Liver (tissue), 3 donors: ENCODE results near the gene PTPRN2.

ENCODE experiments used
- EGR1 ChIP-seq, 2 donors: IDR thresholded peaks; 2 replicates each; pipeline ENCODE4 v1.6.1; 2016 to 2018; ENCODE audit warnings: antibody characterized with exemption in 2 of 2, low read depth in 2 of 2
- FOXA1 ChIP-seq: IDR thresholded peaks from 2 replicates; pipeline ENCODE4 v1.6.1; 2016; ENCODE audit warnings: antibody characterized with exemption
- GABPA ChIP-seq, 2 donors: IDR thresholded peaks in 1 of 2; conservative IDR thresholded peaks in 1 of 2; 2 replicates each; pipeline ENCODE4 v1.6.1; 2016; ENCODE audit warnings: antibody characterized with exemption in 2 of 2, mild to moderate bottlenecking in 1 of 2, moderate library complexity in 1 of 2
- JUND ChIP-seq, 2 donors: IDR thresholded peaks; 2 replicates each; pipeline ENCODE4 v1.6.1; 2016; ENCODE audit warnings: antibody characterized with exemption in 2 of 2
- NR2F2 ChIP-seq: IDR thresholded peaks from 2 replicates; pipeline ENCODE4 v1.6.1; 2016; ENCODE audit warnings: antibody characterized with exemption
- RAD21 ChIP-seq, 2 donors: IDR thresholded peaks; 2 replicates each; pipeline ENCODE4 v1.6.1; 2016; ENCODE audit warnings: antibody characterized with exemption in 2 of 2, mild to moderate bottlenecking in 2 of 2
- RXRA ChIP-seq, 2 donors: IDR thresholded peaks; 2 replicates each; pipeline ENCODE4 v1.6.1; 2017 to 2018; ENCODE audit warnings: antibody characterized with exemption in 2 of 2, mild to moderate bottlenecking in 1 of 2
- TAF1 ChIP-seq: conservative IDR thresholded peaks from 2 replicates; pipeline ENCODE4 v1.6.1; 2016; ENCODE audit warnings: antibody characterized with exemption, mild to moderate bottlenecking
- YY1 ChIP-seq: IDR thresholded peaks from 2 replicates; pipeline ENCODE4 v1.6.1; 2016; ENCODE audit warnings: antibody characterized with exemption, mild to moderate bottlenecking
- TF ChIP-seq, protein P1 (sequence below): fragments of 150-350 bp; IDR thresholded peaks from 2 replicates; pipeline ENCODE4 v1.5.1; 2017; ENCODE audit warnings: improper control_type of control experiment, low read depth, low read length; ENCODE audit not compliant: missing input control
- TF ChIP-seq, protein P2 (sequence below): IDR thresholded peaks from 2 replicates; pipeline ENCODE4 v1.6.1; 2016; ENCODE audit warnings: antibody characterized with exemption, mild to moderate bottlenecking
- TF ChIP-seq, protein P3 (sequence below): IDR thresholded peaks from 2 replicates; pipeline ENCODE4 v1.6.1; 2016; ENCODE audit warnings: antibody characterized with exemption
- TF ChIP-seq, protein P4 (sequence below): IDR thresholded peaks from 2 replicates; pipeline ENCODE4 v1.6.1; 2016; ENCODE audit warnings: antibody characterized with exemption
- TF ChIP-seq, protein P5 (sequence below): IDR thresholded peaks from 2 replicates; pipeline ENCODE4 v1.6.1; 2016; ENCODE audit warnings: antibody characterized with exemption
- donor health status: healthy.
- donor health status: healthy.

DNA sequence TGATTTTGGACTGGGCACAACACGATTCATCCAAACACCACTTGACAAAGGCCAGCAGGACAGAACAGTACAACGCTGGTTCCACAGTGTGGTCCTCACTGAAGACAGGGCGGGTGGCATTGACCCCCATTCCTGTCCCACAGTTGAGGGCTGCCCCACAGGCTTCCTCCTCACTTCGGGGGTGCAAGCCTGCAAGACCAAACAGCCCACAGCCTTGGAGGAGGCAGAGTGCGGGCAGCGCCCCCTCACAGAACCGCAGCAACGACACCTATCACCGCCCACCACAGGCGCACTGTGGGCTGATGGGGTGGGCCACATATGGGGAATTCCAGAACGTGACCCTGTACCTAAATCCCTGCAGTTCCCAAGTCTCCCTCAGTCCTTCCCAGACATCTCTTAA is 70.6 kb downstream of the PTPRN2 start:
- TF ChIP-seq, protein P1, sequence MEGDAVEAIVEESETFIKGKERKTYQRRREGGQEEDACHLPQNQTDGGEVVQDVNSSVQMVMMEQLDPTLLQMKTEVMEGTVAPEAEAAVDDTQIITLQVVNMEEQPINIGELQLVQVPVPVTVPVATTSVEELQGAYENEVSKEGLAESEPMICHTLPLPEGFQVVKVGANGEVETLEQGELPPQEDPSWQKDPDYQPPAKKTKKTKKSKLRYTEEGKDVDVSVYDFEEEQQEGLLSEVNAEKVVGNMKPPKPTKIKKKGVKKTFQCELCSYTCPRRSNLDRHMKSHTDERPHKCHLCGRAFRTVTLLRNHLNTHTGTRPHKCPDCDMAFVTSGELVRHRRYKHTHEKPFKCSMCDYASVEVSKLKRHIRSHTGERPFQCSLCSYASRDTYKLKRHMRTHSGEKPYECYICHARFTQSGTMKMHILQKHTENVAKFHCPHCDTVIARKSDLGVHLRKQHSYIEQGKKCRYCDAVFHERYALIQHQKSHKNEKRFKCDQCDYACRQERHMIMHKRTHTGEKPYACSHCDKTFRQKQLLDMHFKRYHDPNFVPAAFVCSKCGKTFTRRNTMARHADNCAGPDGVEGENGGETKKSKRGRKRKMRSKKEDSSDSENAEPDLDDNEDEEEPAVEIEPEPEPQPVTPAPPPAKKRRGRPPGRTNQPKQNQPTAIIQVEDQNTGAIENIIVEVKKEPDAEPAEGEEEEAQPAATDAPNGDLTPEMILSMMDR: no peak
- TF ChIP-seq NR2F2 (no peak), RAD21 (IDR thresholded peaks at IDR 0.05) (no peak), FOXA1 (no peak), YY1 (no peak), TAF1 (no peak), RXRA (IDR thresholded peaks at IDR 0.05) (no peak), GABPA (IDR thresholded peaks at IDR 0.05 in 1 of 2, conservative IDR thresholded peaks at IDR 0.05 in 1 of 2) (no peak), EGR1 (IDR thresholded peaks at IDR 0.05; ENCODE audit: low read depth in 2 of 2) (no peak), JUND (IDR thresholded peaks at IDR 0.05) (no peak)
- TF ChIP-seq, protein P2, sequence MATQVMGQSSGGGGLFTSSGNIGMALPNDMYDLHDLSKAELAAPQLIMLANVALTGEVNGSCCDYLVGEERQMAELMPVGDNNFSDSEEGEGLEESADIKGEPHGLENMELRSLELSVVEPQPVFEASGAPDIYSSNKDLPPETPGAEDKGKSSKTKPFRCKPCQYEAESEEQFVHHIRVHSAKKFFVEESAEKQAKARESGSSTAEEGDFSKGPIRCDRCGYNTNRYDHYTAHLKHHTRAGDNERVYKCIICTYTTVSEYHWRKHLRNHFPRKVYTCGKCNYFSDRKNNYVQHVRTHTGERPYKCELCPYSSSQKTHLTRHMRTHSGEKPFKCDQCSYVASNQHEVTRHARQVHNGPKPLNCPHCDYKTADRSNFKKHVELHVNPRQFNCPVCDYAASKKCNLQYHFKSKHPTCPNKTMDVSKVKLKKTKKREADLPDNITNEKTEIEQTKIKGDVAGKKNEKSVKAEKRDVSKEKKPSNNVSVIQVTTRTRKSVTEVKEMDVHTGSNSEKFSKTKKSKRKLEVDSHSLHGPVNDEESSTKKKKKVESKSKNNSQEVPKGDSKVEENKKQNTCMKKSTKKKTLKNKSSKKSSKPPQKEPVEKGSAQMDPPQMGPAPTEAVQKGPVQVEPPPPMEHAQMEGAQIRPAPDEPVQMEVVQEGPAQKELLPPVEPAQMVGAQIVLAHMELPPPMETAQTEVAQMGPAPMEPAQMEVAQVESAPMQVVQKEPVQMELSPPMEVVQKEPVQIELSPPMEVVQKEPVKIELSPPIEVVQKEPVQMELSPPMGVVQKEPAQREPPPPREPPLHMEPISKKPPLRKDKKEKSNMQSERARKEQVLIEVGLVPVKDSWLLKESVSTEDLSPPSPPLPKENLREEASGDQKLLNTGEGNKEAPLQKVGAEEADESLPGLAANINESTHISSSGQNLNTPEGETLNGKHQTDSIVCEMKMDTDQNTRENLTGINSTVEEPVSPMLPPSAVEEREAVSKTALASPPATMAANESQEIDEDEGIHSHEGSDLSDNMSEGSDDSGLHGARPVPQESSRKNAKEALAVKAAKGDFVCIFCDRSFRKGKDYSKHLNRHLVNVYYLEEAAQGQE: no peak
- TF ChIP-seq, protein P3, sequence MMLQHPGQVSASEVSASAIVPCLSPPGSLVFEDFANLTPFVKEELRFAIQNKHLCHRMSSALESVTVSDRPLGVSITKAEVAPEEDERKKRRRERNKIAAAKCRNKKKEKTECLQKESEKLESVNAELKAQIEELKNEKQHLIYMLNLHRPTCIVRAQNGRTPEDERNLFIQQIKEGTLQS: no peak
- TF ChIP-seq, protein P4, sequence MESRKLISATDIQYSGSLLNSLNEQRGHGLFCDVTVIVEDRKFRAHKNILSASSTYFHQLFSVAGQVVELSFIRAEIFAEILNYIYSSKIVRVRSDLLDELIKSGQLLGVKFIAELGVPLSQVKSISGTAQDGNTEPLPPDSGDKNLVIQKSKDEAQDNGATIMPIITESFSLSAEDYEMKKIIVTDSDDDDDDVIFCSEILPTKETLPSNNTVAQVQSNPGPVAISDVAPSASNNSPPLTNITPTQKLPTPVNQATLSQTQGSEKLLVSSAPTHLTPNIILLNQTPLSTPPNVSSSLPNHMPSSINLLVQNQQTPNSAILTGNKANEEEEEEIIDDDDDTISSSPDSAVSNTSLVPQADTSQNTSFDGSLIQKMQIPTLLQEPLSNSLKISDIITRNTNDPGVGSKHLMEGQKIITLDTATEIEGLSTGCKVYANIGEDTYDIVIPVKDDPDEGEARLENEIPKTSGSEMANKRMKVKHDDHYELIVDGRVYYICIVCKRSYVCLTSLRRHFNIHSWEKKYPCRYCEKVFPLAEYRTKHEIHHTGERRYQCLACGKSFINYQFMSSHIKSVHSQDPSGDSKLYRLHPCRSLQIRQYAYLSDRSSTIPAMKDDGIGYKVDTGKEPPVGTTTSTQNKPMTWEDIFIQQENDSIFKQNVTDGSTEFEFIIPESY: no peak
- TF ChIP-seq, protein P5, sequence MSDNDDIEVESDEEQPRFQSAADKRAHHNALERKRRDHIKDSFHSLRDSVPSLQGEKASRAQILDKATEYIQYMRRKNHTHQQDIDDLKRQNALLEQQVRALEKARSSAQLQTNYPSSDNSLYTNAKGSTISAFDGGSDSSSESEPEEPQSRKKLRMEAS: no peak
